ENCODE measurements around the gene SLC6A1.

The SLC6A1 gene

DNA sequence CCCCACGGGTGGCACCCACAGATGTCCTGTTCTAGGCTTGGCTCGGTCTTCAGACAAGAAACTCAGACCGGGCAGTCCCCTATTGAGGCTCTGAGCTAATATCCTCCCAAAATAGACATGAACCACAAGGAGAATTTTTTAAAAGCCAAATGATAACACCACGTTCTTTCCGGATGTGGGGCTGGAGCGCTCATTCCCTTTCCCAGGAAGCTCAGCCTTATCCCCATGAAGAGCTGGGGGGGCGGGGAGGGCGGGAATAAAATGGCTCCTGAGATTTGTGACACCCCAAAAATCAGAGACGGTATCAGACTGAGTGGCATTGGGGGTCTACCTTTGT, 1.1 kb downstream of the SLC6A1 start:
- DNase-seq (ENCODE audit: low spot score): no peak

DNA sequence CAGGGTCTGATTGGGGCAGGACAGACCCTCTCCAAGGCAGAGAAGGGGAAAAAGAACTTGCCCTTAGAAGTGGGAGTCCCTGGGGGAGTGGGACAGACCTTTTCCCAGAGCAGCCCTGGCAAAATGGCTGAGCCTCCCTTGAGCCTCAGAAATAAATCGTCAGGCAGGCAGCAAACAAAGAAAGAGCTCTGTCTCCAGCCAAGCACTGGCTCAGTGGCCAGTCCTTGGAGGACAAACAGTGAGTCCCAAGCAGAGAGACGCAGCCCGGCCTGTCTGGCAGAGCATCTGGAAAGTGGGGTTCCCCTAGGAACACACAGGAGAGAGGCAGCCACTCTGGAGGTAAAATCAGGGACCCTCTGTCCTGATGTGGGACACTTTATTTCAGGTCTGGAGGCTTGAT, 1.8 kb downstream of the SLC6A1 start:
- DNase-seq (ENCODE audit: low spot score): no peak

GRCh38 chr3:10995871-10996270, 3.3 kb downstream of the SLC6A1 start:
- no peak for DNase-seq (ENCODE audit: low spot score)

GRCh38 chr3:10996345-10997013, 3.9 kb downstream of the SLC6A1 start:
- DNase-seq (ENCODE audit: low spot score): no peak

DNA sequence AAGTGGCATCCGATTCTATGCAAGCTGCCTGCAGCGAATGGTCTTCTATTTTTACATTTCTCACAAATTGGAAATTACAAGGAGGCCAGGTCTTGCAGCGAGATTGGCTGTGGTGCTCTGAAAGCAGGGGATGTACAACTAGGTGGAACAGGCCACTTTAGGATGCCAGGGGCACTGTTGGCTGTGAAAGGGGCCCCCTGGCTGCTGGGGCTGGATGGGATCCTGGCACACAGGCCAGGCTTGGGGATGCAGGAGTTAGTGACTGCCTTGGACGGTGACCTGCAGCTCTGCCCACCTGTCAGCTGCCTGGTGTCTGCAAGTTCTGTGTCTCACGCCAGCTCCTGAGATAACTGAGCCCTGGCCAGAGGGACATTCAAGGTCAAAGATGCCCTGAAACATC, 4.6 kb downstream of the SLC6A1 start:
- no peak for DNase-seq (ENCODE audit: low spot score)

- DNase-seq (ENCODE audit: low spot score): no peak
Observed at GRCh38 chr3:10998542-10998941, 6.0 kb downstream of the SLC6A1 start.

GRCh38 chr3:10999221-11000107, 6.9 kb downstream of the SLC6A1 start:
- no peak for DNase-seq (ENCODE audit: low spot score)

DNA sequence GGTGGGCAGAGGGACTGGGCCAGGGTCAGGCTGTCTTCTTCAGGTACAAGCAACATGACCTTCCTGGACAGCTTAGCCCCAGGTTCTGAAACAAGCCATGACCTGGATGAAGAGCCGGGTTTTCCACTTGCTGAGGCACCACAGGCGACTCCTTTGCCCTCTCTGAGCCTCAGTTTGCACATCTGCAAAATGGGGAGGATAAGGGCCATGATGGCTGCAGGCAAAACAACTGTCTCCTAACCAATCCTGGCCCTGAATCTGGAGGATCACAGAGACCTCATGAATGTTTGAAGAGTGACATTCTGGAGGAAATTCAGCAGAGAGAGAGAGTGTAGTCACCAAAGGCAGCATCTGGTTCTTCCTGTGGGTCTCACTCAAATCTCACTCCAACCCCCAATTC, 8.0 kb downstream of the SLC6A1 start:
- DNase-seq (ENCODE audit: low spot score): no peak

- no peak for DNase-seq (ENCODE audit: low spot score)
Observed at GRCh38 chr3:11001020-11001657, 8.6 kb downstream of the SLC6A1 start.

- no peak for DNase-seq (ENCODE audit: low spot score)
Observed at GRCh38 chr3:11001658-11002021, 9.1 kb downstream of the SLC6A1 start.

DNA sequence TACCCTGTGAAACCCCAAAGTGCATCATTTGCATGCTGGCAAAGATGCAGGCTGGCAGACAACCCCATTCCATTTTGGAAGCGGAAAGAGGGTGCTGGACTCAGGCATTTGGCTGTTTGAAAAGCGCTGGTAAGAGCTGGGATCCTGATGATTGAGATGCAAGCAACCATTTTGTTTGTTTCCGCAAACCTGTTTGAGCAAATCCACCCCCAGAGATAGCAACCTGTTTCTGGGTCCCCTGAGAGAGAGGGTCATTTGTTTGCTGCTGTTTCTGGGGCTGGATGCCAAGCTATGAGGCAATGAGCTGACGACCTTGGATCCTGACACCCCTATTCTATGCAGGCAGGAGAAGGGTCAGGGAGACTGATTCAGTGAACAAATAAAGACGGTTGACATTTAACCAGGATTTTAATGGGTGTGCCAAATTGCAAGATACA, 9.8 kb downstream of the SLC6A1 start:
- no peak for DNase-seq (ENCODE audit: low spot score)

- DNase-seq (ENCODE audit: low spot score): no peak
Observed at GRCh38 chr3:11004563-11004962, 12.0 kb downstream of the SLC6A1 start.

DNA sequence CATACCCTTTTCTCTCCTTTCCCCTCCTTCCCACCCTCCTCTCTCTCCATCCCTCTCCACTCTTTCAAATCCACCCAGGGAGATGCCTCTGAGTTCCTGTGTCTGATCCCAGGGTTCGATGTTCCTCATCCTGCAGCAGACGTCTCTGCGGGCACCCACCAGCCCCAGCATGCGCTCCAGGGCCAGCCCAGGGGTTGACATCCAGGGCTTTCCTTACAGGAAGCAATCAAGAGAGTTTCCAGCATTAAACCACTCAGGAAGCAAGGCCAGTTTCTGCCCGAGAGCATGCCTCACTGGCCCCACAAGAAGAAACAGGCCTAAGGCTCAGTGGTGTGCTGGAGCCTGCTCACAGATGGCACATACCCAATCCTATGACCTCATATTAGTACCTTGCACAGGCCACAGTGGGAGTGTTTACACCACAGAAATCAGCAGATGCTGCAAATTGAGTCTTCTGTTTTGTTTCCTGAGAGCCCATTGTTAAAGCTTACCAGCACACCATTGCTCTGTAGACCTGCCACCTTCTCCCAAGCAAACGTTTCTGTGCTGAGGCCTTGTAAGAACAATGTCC, 13.2 kb downstream of the SLC6A1 start:
- DNase-seq (ENCODE audit: low spot score): no peak

- DNase-seq (ENCODE audit: low spot score): no peak
Observed at GRCh38 chr3:11006986-11007933, 14.7 kb downstream of the SLC6A1 start.

DNA sequence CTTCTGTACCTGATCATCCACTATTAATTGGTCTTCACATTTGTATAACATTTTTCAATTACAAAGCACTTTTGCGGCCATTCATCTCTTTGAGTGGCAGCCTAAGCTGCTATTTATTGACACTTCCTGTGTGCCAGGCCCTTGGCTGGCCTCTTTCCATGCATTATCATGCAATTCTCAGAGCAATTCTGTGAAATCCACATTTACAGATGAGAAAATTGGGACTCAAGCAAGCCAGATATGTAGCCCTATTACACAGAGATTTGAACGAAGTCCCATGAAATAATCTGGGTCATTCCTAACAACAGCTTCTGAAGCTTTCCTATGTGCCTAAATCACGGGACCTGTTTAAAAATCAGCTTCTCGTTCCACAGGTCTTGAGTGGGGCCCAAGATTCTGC, 17.4 kb downstream of the SLC6A1 start:
- DNase-seq (ENCODE audit: low spot score): no peak

DNA sequence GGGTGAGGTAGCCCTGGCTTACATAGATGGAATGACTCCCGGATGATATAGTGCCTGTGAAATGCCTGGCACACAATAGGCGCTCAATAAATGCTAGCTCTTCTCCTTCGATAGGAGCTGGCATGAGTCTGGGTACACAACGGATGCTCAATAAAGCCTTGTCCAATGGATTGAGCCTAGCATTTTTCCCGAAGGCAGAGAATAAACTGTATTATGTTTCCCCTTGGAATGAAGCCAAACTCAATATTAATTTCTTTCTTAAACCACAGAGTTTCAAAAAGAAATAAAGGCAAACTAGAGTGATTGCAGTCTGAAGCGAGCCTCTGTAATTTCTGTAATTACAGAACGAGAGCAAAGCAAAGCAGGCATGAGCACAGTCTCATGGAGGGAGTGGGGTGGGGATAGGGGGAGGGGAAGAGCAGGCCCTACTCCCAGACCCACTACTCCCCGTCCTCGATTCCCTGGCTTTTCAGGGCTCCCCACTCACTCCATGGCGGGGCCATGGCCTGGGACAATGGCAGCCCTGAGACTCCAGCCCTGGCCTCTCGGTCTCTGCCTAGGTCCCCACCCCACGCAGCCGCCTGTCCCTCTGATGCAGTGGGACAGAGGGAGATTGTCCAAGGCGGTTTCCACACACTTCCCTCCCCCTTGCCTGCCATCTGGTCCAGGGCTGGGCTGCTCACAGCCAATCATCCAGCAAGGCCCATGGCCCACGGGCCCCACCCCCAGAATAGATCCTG, 18.0 kb downstream of the SLC6A1 start:
- DNase-seq (ENCODE audit: low spot score): no peak

- DNase-seq (ENCODE audit: low spot score): no peak
Observed at GRCh38 chr3:11014253-11014652, 21.7 kb downstream of the SLC6A1 start.

DNA sequence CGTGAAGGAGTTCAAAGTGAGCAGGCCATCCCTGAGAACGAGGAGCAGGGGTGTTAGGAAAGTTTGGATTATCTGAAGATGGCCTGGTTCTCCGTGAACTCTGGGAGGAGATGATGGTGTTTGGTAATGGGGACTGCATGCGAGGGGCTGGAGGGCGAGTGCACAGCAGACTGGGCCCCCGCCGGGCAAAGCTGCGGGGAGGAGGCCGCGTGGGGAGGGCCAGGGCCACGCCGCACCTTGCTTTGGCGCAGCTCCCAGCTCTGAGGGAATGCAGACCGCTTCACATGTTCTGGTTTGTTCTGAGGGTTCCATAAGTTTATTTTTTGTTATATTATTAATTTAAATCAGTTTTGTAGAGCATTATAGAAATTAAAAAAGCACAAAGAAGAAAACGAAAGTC, 22.2 kb downstream of the SLC6A1 start:
- no peak for DNase-seq (ENCODE audit: low spot score)

DNA sequence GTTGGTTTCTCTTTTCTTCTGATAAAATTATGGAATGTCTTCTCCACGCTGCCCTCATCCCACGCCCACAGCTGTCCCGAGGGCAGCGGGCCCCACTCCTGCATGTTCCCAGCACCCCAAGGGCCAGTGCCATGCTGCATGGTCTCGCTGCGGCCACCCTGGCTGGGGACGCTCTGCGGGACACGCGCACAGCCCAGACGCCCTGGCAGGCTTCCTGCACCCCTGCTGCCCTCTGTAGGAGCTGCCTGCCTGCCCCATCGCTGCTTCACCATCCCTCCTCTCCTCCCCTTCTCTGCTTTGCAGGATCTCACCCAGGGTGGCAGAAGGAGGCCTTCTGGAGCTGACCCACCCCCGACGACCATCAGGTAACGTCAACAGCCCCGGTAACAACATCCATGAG, 22.8 kb downstream of the SLC6A1 start:
- no peak for DNase-seq (ENCODE audit: low spot score)

GRCh38 chr3:11016727-11017126, 24.2 kb downstream of the SLC6A1 start:
- DNase-seq (ENCODE audit: low spot score): no peak
